ENCODE results near the gene CYB5B.
A peak's percentile ranks its signal among the peaks of the same experiment; 100 is the strongest.

The CYB5B gene

DNA sequence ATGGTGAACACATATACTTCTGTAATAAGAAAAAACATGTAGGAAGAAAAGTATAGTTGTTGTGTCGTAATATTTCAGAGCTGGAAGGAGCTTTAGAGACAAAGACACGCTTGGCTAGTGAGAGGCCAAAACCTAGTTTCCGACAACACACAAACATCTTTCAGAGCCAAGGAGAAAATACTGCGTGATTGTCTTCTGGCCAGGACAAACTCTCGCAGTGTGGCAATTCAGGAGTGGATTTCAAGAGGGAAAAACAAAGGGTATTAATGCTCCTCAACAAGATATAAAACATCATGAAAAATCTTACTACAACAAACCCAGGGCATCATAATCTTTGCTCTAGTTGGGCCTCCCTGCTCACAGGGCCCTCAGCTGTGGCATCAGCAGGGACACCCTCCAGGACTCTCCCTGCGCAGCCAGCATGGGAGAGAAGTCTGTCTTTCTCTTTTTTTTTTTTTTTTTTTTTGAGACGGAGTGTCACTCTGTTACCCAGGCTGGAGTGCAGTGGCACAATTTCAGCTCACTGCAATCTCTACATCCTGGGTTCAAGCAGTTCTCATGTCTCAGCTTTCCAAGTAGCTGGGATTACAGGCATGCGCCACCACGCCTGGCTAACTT, 66.4 kb downstream of the CYB5B start:
- no peak for DNase-seq

GRCh38 chr16:69494991-69495392, 70.6 kb downstream of the CYB5B start:
- DNase-seq = peak; percentile 50

DNA sequence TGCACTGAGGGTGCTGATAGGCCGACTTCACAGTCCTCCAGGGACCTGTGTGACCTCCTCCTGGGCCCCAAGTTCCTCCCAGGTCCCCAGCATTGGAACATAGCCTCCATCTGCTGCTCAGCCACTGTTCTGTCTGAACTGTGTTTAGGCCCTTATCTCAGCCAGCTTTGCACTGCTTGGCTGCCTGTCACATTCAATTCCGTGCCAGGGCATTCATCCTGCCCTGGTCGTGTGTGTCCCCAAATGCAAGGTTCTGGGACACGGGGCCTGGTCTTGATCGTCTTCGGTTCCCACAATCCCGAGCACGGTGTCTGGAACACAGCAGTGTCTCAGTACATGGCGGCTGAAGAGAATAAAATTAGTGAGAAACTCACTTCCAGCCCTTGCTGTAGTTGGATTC, 71.4 kb downstream of the CYB5B start:
- DNase-seq = peak; percentile 27

GRCh38 chr16:69496376-69496775, 72.0 kb downstream of the CYB5B start:
- DNase-seq = no peak

DNA sequence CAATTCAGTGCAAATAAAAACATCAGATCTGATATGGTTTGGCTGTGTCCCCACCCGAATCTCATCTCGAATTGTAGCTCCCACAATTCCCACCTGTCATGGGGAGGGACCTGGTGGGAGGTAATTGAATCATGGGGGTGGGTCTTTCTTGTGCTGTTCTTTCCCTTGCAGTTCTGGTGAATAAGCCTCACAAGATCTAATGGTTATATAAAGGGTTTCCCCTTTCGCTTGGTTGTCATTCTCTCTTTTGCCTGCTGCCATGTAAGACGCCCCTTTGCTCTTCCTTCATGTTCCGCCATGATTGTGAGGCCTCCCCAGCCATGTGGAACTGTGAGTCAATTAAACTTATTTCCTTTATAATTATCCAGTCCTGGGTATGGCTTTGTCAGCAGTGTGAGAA, 72.5 kb downstream of the CYB5B start:
- no peak for DNase-seq

GRCh38 chr16:69497876-69498596, 73.6 kb downstream of the CYB5B start:
- peak; percentile 19 for DNase-seq

GRCh38 chr16:69498926-69499325, 74.5 kb downstream of the CYB5B start:
- no peak for DNase-seq

- no peak for DNase-seq
Observed at GRCh38 chr16:69499541-69500230, 75.3 kb downstream of the CYB5B start.

- DNase-seq = no peak
Observed at GRCh38 chr16:69500496-69500895, 76.1 kb downstream of the CYB5B start.

DNA sequence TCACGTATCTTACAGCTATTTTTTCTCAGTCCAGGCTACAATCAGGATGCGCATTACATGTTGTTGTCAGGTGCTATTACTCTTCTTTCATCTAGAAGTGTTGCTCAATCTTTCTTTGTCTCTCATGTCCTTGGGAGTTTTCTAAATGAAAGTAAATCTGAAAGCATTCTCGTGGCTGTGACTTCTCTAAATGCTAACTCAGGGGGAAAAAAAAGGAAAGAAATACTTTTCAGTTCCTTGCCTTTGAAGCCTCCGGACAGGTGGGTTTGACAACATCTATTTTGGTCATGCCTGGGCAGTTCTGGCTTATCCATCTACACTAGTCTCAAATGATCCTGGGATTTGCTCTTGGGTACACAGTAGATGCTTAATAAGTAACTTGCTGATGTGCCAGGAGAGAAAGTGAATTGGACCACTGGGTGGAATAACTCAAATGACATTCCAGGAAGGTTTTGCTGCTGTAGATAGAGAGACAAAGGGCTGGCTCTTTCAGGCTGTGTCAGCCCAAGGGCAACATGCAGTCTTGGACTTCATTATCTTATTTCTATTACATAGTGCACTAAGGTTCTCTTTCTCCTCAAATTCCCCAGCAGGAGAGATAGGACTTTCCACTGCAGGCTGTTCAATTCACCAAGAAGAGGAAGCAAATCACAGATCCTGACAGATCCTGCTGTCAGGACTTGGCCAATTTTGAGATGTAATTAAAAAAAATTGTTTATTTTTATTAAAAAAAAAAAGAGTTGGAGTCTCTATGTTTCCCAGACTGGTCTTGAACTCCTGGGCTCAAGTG, 77.7 kb downstream of the CYB5B start:
- DNase-seq = peak; percentile 18

DNA sequence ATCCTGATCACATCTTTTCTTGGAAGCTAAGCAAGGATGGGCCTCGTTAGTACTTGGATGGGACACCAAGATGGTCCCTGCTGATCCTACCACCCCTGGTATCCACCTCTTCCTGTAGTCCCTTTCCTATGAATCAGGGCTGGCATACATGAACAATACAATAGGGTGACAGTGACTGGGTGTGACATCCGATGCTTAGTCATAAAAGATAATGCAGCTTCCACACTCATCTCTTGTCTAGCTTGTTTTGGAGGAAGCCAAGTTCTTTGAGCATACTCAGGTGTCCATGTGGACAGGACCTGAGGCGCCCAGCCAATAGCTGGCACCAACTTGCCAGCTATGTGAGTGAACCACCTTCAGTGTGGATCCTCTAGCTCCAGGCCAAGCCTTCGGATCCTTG, 78.8 kb downstream of the CYB5B start:
- DNase-seq = no peak

GRCh38 chr16:69508033-69508755, 83.8 kb downstream of the CYB5B start:
- peak; percentile 80 for DNase-seq

DNA sequence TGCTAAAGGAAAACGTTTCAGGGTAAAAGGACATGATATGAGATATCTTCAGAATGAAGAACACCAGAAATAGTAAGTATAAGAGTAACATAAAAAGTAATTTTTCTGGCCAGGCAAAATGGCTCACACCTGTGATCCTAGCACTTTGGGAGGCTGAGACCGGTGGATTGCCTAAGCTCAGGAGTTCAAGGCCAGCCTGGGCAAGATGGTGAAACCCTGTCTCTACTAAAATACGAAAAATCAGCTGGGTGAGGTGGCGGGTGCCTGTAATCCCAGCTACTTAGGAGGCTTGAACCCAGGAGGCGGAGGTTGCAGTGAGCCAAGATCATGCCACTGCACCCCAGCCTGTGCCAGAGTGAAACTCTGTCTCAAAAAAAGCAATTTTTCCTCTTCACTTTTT, 84.7 kb downstream of the CYB5B start:
- no peak for DNase-seq

- peak; percentile 61 for DNase-seq
Observed at GRCh38 chr16:69511651-69512050, 87.2 kb downstream of the CYB5B start.

DNA sequence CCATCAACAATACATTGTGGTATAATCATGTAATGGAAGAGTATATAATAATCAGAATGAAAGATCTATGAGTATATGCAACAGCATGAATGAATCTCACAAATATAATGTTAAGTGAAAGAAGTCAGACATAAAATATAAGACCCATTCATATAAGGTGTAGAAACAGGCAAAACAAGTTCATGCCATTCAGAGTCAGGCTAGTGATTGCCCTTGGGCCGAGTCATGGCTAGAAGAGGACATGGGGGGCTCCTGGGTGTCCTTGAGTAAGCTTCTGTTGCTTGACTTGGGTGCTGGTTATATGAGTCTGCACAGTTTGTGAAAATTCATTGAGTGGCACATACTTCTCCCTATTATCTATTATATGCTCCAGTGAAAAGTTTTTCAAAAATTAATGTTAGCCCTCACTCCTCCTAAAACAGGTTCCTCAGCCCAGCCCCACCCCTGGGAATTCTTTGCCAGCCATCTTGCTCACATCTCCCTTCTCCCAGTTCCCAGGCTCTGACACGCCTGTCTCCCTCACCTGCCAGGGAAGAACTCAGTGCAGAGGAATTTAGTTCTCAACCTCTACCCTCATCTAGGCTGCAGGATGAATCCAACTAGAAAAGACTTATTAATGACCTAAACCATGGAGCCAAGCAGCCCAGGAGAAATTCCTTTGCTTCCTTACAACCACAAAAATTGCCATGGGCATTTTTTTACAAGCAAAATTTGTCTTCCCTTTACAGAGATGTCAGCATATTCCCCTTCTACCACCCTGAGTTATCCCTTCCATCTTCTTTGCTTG, 89.0 kb downstream of the CYB5B start:
- DNase-seq = no peak

DNA sequence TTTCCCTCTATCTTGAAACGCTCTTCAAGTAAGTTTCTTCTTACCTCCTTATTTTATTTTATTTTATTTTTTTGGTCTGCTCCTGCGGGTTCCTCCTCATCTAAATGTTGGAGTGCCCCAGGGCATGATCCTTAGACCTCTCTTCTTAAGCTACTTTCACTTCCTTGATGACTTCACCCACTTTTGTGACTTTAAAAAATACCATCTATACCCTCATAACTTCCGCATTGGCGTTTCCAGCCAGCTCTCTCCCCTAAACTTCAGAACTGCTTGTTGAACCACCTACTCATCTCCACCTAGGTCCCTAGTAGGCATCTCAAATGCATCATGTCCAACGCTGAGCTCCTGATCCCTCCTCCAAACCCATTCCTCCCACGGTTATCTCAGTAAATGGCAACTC, 89.9 kb downstream of the CYB5B start:
- no peak for DNase-seq

All from hematopoietic multipotent progenitor cell treated with erythropoietin and hydrocortisone succinate and interleukin-3 and kit ligand, for 4 days (in vitro differentiated cells).